Measurements from ENCODE around the gene TMEM30A.

DNA sequence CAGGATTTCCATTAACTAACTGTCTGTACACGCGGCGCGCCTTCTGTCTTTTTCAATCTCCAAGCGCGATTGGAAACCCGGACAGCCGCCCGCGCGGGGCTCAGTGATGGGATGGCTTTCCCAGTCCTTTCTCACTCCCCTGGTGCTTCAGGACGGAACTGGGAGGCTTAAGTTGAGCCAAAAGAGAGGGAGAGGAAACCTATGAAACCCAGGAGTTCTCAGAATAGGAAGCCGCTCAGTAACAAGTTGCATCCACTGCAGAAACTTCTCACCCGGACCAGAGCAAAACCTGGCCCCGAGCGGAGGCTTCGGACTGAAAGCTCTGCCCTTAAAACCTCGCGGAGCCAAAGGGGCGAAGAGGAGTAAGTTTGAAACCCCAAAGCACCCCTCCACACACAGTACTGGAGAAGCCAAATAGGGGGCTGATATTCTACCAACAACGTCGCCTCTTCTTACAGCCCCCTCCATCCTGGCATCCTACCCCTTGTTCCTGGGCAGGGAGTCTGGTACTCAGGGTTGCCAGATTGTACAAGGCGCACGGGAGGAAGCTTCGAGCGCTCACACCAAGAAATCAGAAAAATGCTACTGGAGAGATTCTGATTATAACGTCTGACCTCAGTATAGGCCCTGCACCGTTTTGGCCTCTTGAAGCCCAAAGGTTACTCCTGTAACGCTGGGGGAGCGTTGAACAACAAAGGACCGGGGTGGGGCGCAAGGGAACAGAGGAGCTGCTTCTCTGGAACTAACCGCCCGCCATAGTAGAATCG lies 77.8 kb downstream of the TMEM30A start:
- no peak for TF ChIP-seq EZH2 (IDR thresholded peaks at IDR 0.05)
- TF ChIP-seq POLR2AphosphoS5 (IDR thresholded peaks at IDR 0.05; ENCODE audit: borderline replicate concordance, low read depth, low read length) = no peak

Data from SK-N-MC (cell line).